IMR-90 (cell line): ENCODE data around the gene CFAP221. TPM values are rescaled to one million over a fixed set of nuclear protein-coding genes. Genes with fewer than 3 reads are reported as not detected.

Experiments
- ATAC-seq: fragments of 200-7000 bp; cut with Tn5 transposase; 2 replicates; pipeline ENCODE4 v1.9.1; 2020; ENCODE audit warnings: low read depth, mild to moderate bottlenecking, moderate library complexity
- BruUV-seq: library from RNA; stranded (reverse); fragments of 400-500 nt; replicated peaks from 2 replicates; lab custom pipeline; 2021; lab: Mats Ljungman, UMichigan
- CTCF ChIA-PET: fragments of 300-600 bp; formaldehyde crosslinking; extraction: SDS; loops from one replicate; lab custom pipeline; 2021; ENCODE audit warnings: antibody characterized with exemption; lab: Yijun Ruan, JAX
- POLR2A ChIA-PET: fragments of 300-600 bp; sonication (Branson Sonifier 250); formaldehyde crosslinking; loops from one replicate; lab custom pipeline; 2022; ENCODE audit warnings: antibody characterized with exemption; ENCODE audit not compliant: unreplicated experiment; lab: Charles Lee
- DNase-seq: peaks from one replicate; pipeline ENCODE4 v3.0.0; 2013
- H2AFZ ChIP-seq: replicated peaks from 2 replicates; pipeline ENCODE3; 2013; ENCODE audit warnings: low read length, mild to moderate bottlenecking; ENCODE audit not compliant: poor library complexity
- H2AK5ac ChIP-seq: 2 replicates; pipeline ENCODE4 v1.6.1; 2013; ENCODE audit warnings: low read depth, low read length, inconsistent platforms
- H2AK9ac ChIP-seq: replicated peaks from 2 replicates; pipeline ENCODE3; 2013; ENCODE audit warnings: mild to moderate bottlenecking, low read depth, low read length, moderate library complexity; ENCODE audit not compliant: poor library complexity
- H2BK120ac ChIP-seq: 2 replicates; pipeline ENCODE4 v1.6.1; 2013; ENCODE audit warnings: low read depth, low read length, inconsistent platforms
- H2BK15ac ChIP-seq: 3 replicates; pipeline ENCODE4 v1.6.1; 2013; ENCODE audit warnings: low read depth, low read length, inconsistent platforms
- H2BK20ac ChIP-seq: 2 replicates; pipeline ENCODE4 v1.6.1; 2013; ENCODE audit warnings: low read depth, mild to moderate bottlenecking, inconsistent platforms, low read length, moderate library complexity
- H2BK5ac ChIP-seq: 2 replicates; pipeline ENCODE4 v1.6.1; 2013; ENCODE audit warnings: mild to moderate bottlenecking, low read depth, low read length, inconsistent platforms; ENCODE audit not compliant: poor library complexity, severe bottlenecking
- H3K14ac ChIP-seq: replicated peaks from 2 replicates; pipeline ENCODE4 v1.6.1; 2013; ENCODE audit warnings: low read depth, low read length, inconsistent platforms
- H3K18ac ChIP-seq: 2 replicates; pipeline ENCODE4 v1.6.1; 2013; ENCODE audit warnings: low read depth, low read length, control low read depth
- H3K23ac ChIP-seq: 2 replicates; pipeline ENCODE4 v1.6.1; 2013; ENCODE audit warnings: low read depth, low read length, inconsistent platforms
- H3K27ac ChIP-seq: 2 replicates; pipeline ENCODE4 v1.5.1; 2013; ENCODE audit warnings: mild to moderate bottlenecking, control low read depth, low read length; ENCODE audit not compliant: insufficient read depth
- H3K27me3 ChIP-seq: 2 replicates; pipeline ENCODE4 v1.6.1; 2013; ENCODE audit warnings: low read length; ENCODE audit not compliant: control insufficient read depth, insufficient read depth
- H3K36me3 ChIP-seq: 2 replicates; pipeline ENCODE4 v1.6.1; 2013; ENCODE audit warnings: low read length, mixed read lengths; ENCODE audit not compliant: control insufficient read depth, insufficient read depth
- H3K4ac ChIP-seq: 2 replicates; pipeline ENCODE4 v1.6.1; 2013; ENCODE audit warnings: low read depth, low read length, inconsistent platforms
- H3K4me1 ChIP-seq: 2 replicates; pipeline ENCODE4 v1.6.1; 2013; ENCODE audit warnings: low read length, mixed read lengths; ENCODE audit not compliant: control insufficient read depth, insufficient read depth
- H3K4me2 ChIP-seq: 2 replicates; pipeline ENCODE4 v1.6.1; 2013; ENCODE audit warnings: low read depth, mild to moderate bottlenecking, control low read depth, low read length, moderate library complexity
- H3K4me3 ChIP-seq: 2 replicates; pipeline ENCODE4 v1.5.1; 2013; ENCODE audit warnings: low read depth, mild to moderate bottlenecking, control low read depth, low read length, moderate library complexity; ENCODE audit not compliant: insufficient read depth
- H3K56ac ChIP-seq: 2 replicates; pipeline ENCODE4 v1.6.1; 2013; ENCODE audit warnings: low read length, inconsistent platforms; ENCODE audit not compliant: insufficient read depth; ENCODE audit errors: extremely low read depth
- H3K79me1 ChIP-seq, 2 experiments: 2 replicates each; pipeline ENCODE4 v1.6.1; 2013; ENCODE audit warnings: low read length in 2 of 2, inconsistent platforms in 1 of 2, low read depth in 1 of 2
- H3K9ac ChIP-seq: 2 replicates; pipeline ENCODE4 v1.6.1; 2013; ENCODE audit warnings: low read depth, low read length, control low read depth
- H3K9me1 ChIP-seq: 2 replicates; pipeline ENCODE4 v1.6.1; 2013; ENCODE audit warnings: low read length, inconsistent platforms; ENCODE audit not compliant: insufficient read depth
- H3K9me3 ChIP-seq: 2 replicates; pipeline ENCODE4 v1.6.1; 2013; ENCODE audit warnings: low read length; ENCODE audit not compliant: control insufficient read depth, insufficient read depth
- H4K20me1 ChIP-seq: 2 replicates; pipeline ENCODE4 v1.6.1; 2013; ENCODE audit warnings: low read length, inconsistent platforms; ENCODE audit not compliant: insufficient read depth
- H4K5ac ChIP-seq: 2 replicates; pipeline ENCODE4 v1.6.1; 2013; ENCODE audit warnings: mild to moderate bottlenecking, low read depth, low read length, control low read depth
- H4K8ac ChIP-seq, 2 experiments: 2 replicates each; pipeline ENCODE4 v1.6.1; 2013; ENCODE audit warnings: low read depth in 2 of 2, low read length in 2 of 2, control low read depth in 1 of 2, inconsistent platforms in 1 of 2
- H4K91ac ChIP-seq: 2 replicates; pipeline ENCODE4 v1.6.1; 2013; ENCODE audit warnings: low read depth, low read length, inconsistent platforms; ENCODE audit not compliant: insufficient read depth
- BHLHE40 ChIP-seq: fragments of 150-350 bp; IDR thresholded peaks from 2 replicates; pipeline ENCODE4 v1.6.1; 2016; ENCODE audit warnings: mild to moderate bottlenecking, low read depth, low read length
- CEBPB ChIP-seq: IDR thresholded peaks from 2 replicates; pipeline ENCODE4 v1.6.1; 2012; ENCODE audit warnings: low read depth, low read length, improper control_type of control experiment
- CHD1 ChIP-seq: IDR thresholded peaks from 2 replicates; pipeline ENCODE4 v1.6.1; 2012; ENCODE audit warnings: low read depth, low read length, improper control_type of control experiment
- ELK1 ChIP-seq: fragments of 150-350 bp; IDR thresholded peaks from 2 replicates; pipeline ENCODE4 v1.6.1; 2016; ENCODE audit warnings: low read depth, mild to moderate bottlenecking, low read length, moderate library complexity, borderline replicate concordance
- FOS ChIP-seq: fragments of 150-350 bp; IDR thresholded peaks from 2 replicates; pipeline ENCODE4 v1.6.1; 2016; ENCODE audit warnings: low read depth, low read length
- MAFK ChIP-seq: IDR thresholded peaks from 2 replicates; pipeline ENCODE4 v1.6.1; 2012; ENCODE audit warnings: low read depth, low read length, improper control_type of control experiment
- MAZ ChIP-seq: IDR thresholded peaks from 2 replicates; pipeline ENCODE4 v1.6.1; 2012; ENCODE audit warnings: low read depth, mild to moderate bottlenecking, low read length, improper control_type of control experiment, moderate library complexity, borderline replicate concordance
- MXI1 ChIP-seq: IDR thresholded peaks from 2 replicates; pipeline ENCODE4 v1.6.1; 2012; ENCODE audit warnings: low read depth, mild to moderate bottlenecking, low read length, moderate library complexity, borderline replicate concordance
- NFE2L2 ChIP-seq: fragments of 150-350 bp; IDR thresholded peaks from 2 replicates; pipeline ENCODE4 v1.6.1; 2016; ENCODE audit warnings: low read depth, mild to moderate bottlenecking, low read length
- POLR2A ChIP-seq: IDR thresholded peaks from 2 replicates; pipeline ENCODE4 v1.6.1; 2012; ENCODE audit warnings: mild to moderate bottlenecking, low read depth, low read length
- RAD21 ChIP-seq: IDR thresholded peaks from 2 replicates; pipeline ENCODE4 v1.6.1; 2012; ENCODE audit warnings: low read length, improper control_type of control experiment
- RCOR1 ChIP-seq: IDR thresholded peaks from 2 replicates; pipeline ENCODE4 v1.6.1; 2012; ENCODE audit warnings: mild to moderate bottlenecking, low read length, improper control_type of control experiment; ENCODE audit not compliant: insufficient replicate concordance
- RFX5 ChIP-seq: IDR thresholded peaks from 2 replicates; pipeline ENCODE4 v1.8.0; 2012; ENCODE audit warnings: low read depth, mild to moderate bottlenecking, low read length, moderate library complexity
- SMC3 ChIP-seq: fragments of 150-350 bp; IDR thresholded peaks from 2 replicates; pipeline ENCODE4 v1.6.1; 2016; ENCODE audit warnings: low read depth, mild to moderate bottlenecking, antibody characterized with exemption, low read length, moderate library complexity
- WGBS, 2 experiments: methylation state at CpG; one replicate each; pipeline versions ENCODE4 v1.1.5 to v1.1.7; 2013; ENCODE audit warnings: missing lambda C conversion rate in 2 of 2; ENCODE audit not compliant: insufficient read length in 1 of 2; ENCODE audit errors: extremely low coverage in 2 of 2; 5-methylcytosine and 5-hydroxymethylcytosine counted together
- dilution Hi-C: fragments of 300-500 bp; cut with HindIII; formaldehyde crosslinking; loops from one replicate; pipeline ENCODE4 v1.14.3; 2018; ENCODE audit warnings: low sequenced_read_pairs; ENCODE audit not compliant: unreplicated experiment
- in situ Hi-C: fragments of 300-500 bp; cut with MboI; formaldehyde crosslinking; loops from 3 replicates; pipeline ENCODE4 v1.14.3; 2019; ENCODE audit warnings: low sequenced_read_pairs, inconsistent platforms, mixed read lengths
- intact Hi-C: fragments of 100-400 bp; cut with micrococcal nuclease; formaldehyde crosslinking; loops from 2 replicates; pipeline ENCODE4 v1.10.0; 2022
- polyA plus RNA-seq, 3 experiments: library from polyadenylated mRNA; depleted of rRNA; stranded (reverse); fragments of >200 nt; gene quantifications; 2 replicates each; pipeline ENCODE4 v1.2.3, GENCODE V29; 2012; ENCODE audit warnings: low replicate concordance in 1 of 3
- total RNA-seq: library from RNA; depleted of rRNA; stranded (reverse); fragments of >200 nt; gene quantifications from 2 replicates; pipeline ENCODE4 v1.2.3, GENCODE V29; 2012
- TF ChIP-seq, protein P1 (sequence below): conservative IDR thresholded peaks from 2 replicates; pipeline ENCODE4 v1.5.1; 2012; ENCODE audit warnings: mild to moderate bottlenecking, low read depth, low read length, improper control_type of control experiment
- TF ChIP-seq, protein P2 (sequence below): fragments of 150-350 bp; IDR thresholded peaks from 2 replicates; pipeline ENCODE4 v1.6.1; 2017; ENCODE audit warnings: mild to moderate bottlenecking, antibody characterized with exemption, low read length, low read depth

The CFAP221 gene
- total and polyA plus RNA-seq, 2 of the 4 experiments (the other 2 are of a cell fraction): not detected

- no peaks in the 10 kb centered on the region for H3K36me3 ChIP-seq
- H4K20me1 ChIP-seq: no peaks in the 10 kb centered on the region
- no peak overlapping the region for H3K4ac ChIP-seq
- H3K79me1 ChIP-seq: no peaks in the 10 kb centered on the region
- dilution Hi-C loops: no loop called here
- CTCF ChIA-PET: no interaction called here
- no peak overlapping the region for H2BK20ac ChIP-seq
- no peaks in the 10 kb centered on the region for H3K9me3 ChIP-seq
- intact Hi-C loops: no loop called here
- no peak overlapping the region for H2BK120ac ChIP-seq
- H2AK5ac ChIP-seq: no peak overlapping the region
- no peaks in the 10 kb centered on the region for H3K4me1 ChIP-seq
- no peaks in the 10 kb centered on the region for H3K27me3 ChIP-seq
- no peak overlapping the region for H3K9ac ChIP-seq
- no peak overlapping the region for H2BK15ac ChIP-seq
- WGBS, 2 experiments: no CpG with 5 or more reads among the region's 3 CpGs
- no peak overlapping the region for H3K23ac ChIP-seq
- H3K18ac ChIP-seq: no peak overlapping the region
- H3K9me1 ChIP-seq: no peaks in the 10 kb centered on the region
- DNase-seq (no peak), ATAC-seq (no peak)
- POLR2A ChIA-PET: no interaction called here
- no peak overlapping the region for H3K4me3 ChIP-seq
- no peak overlapping the region for H2BK5ac ChIP-seq
- no peak overlapping the region for H4K91ac ChIP-seq
- in situ Hi-C loops: no loop called here
- H2AFZ ChIP-seq: no peak overlapping the region
- H4K8ac ChIP-seq: no peak overlapping the region
- no peak overlapping the region for H3K14ac ChIP-seq
- H2AK9ac ChIP-seq: no peak overlapping the region
- BruUV-seq: no TSS peak
- no peak overlapping the region for H3K27ac ChIP-seq
- no peak for TF ChIP-seq CEBPB
- no peak for TF ChIP-seq BHLHE40
- TF ChIP-seq, protein P1, sequence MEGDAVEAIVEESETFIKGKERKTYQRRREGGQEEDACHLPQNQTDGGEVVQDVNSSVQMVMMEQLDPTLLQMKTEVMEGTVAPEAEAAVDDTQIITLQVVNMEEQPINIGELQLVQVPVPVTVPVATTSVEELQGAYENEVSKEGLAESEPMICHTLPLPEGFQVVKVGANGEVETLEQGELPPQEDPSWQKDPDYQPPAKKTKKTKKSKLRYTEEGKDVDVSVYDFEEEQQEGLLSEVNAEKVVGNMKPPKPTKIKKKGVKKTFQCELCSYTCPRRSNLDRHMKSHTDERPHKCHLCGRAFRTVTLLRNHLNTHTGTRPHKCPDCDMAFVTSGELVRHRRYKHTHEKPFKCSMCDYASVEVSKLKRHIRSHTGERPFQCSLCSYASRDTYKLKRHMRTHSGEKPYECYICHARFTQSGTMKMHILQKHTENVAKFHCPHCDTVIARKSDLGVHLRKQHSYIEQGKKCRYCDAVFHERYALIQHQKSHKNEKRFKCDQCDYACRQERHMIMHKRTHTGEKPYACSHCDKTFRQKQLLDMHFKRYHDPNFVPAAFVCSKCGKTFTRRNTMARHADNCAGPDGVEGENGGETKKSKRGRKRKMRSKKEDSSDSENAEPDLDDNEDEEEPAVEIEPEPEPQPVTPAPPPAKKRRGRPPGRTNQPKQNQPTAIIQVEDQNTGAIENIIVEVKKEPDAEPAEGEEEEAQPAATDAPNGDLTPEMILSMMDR: no peak
- TF ChIP-seq MAFK: no peak
- TF ChIP-seq RCOR1: no peak
- no peak for TF ChIP-seq CHD1
- no peak for TF ChIP-seq MAZ
- TF ChIP-seq POLR2A: no peak
- TF ChIP-seq NFE2L2: no peak
- TF ChIP-seq FOS: no peak
- no peak for TF ChIP-seq RAD21
- no peak for TF ChIP-seq ELK1
- TF ChIP-seq RFX5: no peak
- TF ChIP-seq MXI1: no peak
- TF ChIP-seq, protein P2, sequence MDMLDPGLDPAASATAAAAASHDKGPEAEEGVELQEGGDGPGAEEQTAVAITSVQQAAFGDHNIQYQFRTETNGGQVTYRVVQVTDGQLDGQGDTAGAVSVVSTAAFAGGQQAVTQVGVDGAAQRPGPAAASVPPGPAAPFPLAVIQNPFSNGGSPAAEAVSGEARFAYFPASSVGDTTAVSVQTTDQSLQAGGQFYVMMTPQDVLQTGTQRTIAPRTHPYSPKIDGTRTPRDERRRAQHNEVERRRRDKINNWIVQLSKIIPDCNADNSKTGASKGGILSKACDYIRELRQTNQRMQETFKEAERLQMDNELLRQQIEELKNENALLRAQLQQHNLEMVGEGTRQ: no peak
- TF ChIP-seq SMC3: no peak
- H4K5ac ChIP-seq: no peak overlapping the region
- H3K4me2 ChIP-seq: no peak overlapping the region
- no peak overlapping the region for H3K56ac ChIP-seq
Observed at GRCh38 chr2:119574108-119574815, 30.0 kb downstream of the CFAP221 start.
